Right lobe of liver (tissue), 6 donors: Measurements from ENCODE around the gene MLEC. TPM values are rescaled to one million over a fixed set of nuclear protein-coding genes. Genes with fewer than 3 reads are reported as not detected.
A peak's percentile ranks its signal among the peaks of the same experiment; 100 is the strongest.

ENCODE experiments used
- ATAC-seq, 4 donors: fragments of 200-7000 bp; cut with Tn5 transposase; one replicate each; pipeline ENCODE4 v1.9.1; 2020; ENCODE audit warnings: mild to moderate bottlenecking in 4 of 4, moderate library complexity in 4 of 4
- DNase-seq, 3 donors: peaks; one replicate each; pipeline ENCODE4 v3.0.0-alpha.2; 2020
- H3K27ac ChIP-seq, 3 donors: fragments of 200-600 bp; one replicate each; pipeline ENCODE4 v1.8.0; 2022
- H3K27me3 ChIP-seq, 2 donors: fragments of 200-600 bp; one replicate each; pipeline ENCODE4 v1.8.0; 2022
- H3K36me3 ChIP-seq, 4 donors: fragments of 200-600 bp; sonication (generic) in 1 of 4; one replicate each; pipeline versions ENCODE4 v1.5.1 to v1.8.0; 2017 to 2022; ENCODE audit warnings: control low read depth in 1 of 4
- H3K4me1 ChIP-seq, 4 donors: fragments of 200-600 bp; sonication (generic) in 1 of 4; one replicate each; pipeline versions ENCODE4 v1.5.1 to v1.8.0; 2017 to 2022; ENCODE audit warnings: control low read depth in 1 of 4
- H3K4me3 ChIP-seq, 3 donors: fragments of 200-600 bp; one replicate each; pipeline ENCODE4 v1.8.0; 2022
- H3K9me3 ChIP-seq, 4 donors: fragments of 200-600 bp; sonication (generic) in 1 of 4; one replicate each; pipeline versions ENCODE4 v1.5.1 to v1.8.0; 2017 to 2022; ENCODE audit warnings: control low read depth in 1 of 4
- POLR2A ChIP-seq: fragments of 450-650 bp; IDR thresholded peaks from one replicate; pipeline ENCODE4 v1.6.1; 2017; ENCODE audit warnings: antibody characterized with exemption, mild to moderate bottlenecking
- WGBS: methylation state at CpG from one replicate; pipeline ENCODE4 v1.1.6; 2018; ENCODE audit warnings: low coverage, low lambda C conversion rate; ENCODE audit not compliant: insufficient coverage; ENCODE audit errors: missing lambda C conversion rate; 5-methylcytosine and 5-hydroxymethylcytosine counted together
- intact Hi-C, 2 donors: fragments of 100-400 bp; cut with DNase I; formaldehyde crosslinking; loops; one replicate each; pipeline versions ENCODE4 v1.11.2 to v1.14.1; 2022
- total RNA-seq, 6 experiments: library from RNA; depleted of rRNA in 2 of 6; stranded (reverse); fragments of >200 nt in 2 of 6; fragmentation: NEBNext Ultra II Directional in 3 of 6; extraction: Animal tissue kit (Norgen Biotek cat#: 25700) in 3 of 6; gene quantifications; one replicate each; pipeline versions ENCODE4 v1.1.0 to v1.2.4, GENCODE V29; 2016 to 2023
- TF ChIP-seq, protein P1 (sequence below), 4 donors: fragments of 200-600 bp in 3 of 4; fragments of 450-650 bp in 1 of 4; IDR thresholded peaks; one replicate each; pipeline versions ENCODE4 v1.5.1 to v1.8.0; 2016 to 2022; ENCODE audit warnings: antibody characterized with exemption in 4 of 4, mild to moderate bottlenecking in 2 of 4
- donor health status: DM: no; HTN: yes; CAD: no.
- donor health status: DM: no; HTN: no; CAD: no.
- donor health status: DM: no; HTN: no; CAD: no.
- donor health status: DM: no; HTN: yes; CAD: no.
- donor health status: DM: no; HTN: yes; CAD: no.

MLEC gene
- total RNA-seq, 6 experiments from 2014 or later: 102 to 193 (median 126) TPM

GRCh38 chr12:120658286-120659150 is 28.4 kb upstream of the MLEC start:
- no peaks in the 10 kb centered on the region for H3K9me3 ChIP-seq
- ATAC-seq (no peak), DNase-seq (peak in 1 of 3 donors; percentile 7)
- H3K27ac ChIP-seq: no peak overlapping the region
- intact Hi-C loops: loop anchor here in 1 of 2 donors (10.0 kb wide), 1 partner anchor 74 kb away; the partner anchor contains the start of gene POP5
- no peaks in the 10 kb centered on the region for H3K36me3 ChIP-seq
- TF ChIP-seq, protein P1, sequence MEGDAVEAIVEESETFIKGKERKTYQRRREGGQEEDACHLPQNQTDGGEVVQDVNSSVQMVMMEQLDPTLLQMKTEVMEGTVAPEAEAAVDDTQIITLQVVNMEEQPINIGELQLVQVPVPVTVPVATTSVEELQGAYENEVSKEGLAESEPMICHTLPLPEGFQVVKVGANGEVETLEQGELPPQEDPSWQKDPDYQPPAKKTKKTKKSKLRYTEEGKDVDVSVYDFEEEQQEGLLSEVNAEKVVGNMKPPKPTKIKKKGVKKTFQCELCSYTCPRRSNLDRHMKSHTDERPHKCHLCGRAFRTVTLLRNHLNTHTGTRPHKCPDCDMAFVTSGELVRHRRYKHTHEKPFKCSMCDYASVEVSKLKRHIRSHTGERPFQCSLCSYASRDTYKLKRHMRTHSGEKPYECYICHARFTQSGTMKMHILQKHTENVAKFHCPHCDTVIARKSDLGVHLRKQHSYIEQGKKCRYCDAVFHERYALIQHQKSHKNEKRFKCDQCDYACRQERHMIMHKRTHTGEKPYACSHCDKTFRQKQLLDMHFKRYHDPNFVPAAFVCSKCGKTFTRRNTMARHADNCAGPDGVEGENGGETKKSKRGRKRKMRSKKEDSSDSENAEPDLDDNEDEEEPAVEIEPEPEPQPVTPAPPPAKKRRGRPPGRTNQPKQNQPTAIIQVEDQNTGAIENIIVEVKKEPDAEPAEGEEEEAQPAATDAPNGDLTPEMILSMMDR (IDR thresholded peaks at IDR 0.05): no peak
- TF ChIP-seq POLR2A: no peak
- no peaks in the 10 kb centered on the region for H3K4me1 ChIP-seq
- no peaks in the 10 kb centered on the region for H3K27me3 ChIP-seq
- no peak overlapping the region for H3K4me3 ChIP-seq
- WGBS: no CpG with 5 or more reads among the region's 22 CpGs

DNA sequence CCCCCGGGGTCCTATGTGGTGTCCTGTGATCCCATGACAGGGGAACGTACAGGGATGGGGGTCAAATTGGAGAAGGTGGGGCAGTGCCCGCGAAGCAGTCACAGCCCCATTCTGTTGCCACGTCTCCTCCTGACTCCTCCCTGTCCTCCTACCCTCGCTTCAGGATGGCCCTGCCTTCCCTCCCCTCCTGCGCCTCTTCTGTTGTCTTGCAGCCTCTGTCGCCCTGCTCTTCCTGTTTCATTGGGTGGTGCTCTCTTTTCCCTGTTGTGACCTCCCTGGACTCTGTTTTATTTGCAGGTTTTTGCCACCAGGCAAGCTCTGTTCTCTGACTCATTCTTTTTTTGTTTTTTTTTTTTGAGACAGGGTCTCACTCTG is 27.8 kb upstream of the MLEC start:
- no peaks in the 10 kb centered on the region for H3K4me1 ChIP-seq
- H3K36me3 ChIP-seq: no peaks in the 10 kb centered on the region
- no peaks in the 10 kb centered on the region for H3K27me3 ChIP-seq
- TF ChIP-seq POLR2A: no peak
- TF ChIP-seq, protein P1 (IDR thresholded peaks at IDR 0.05): no peak
- 71% methylated on average over 7 of the region's 8 CpGs for WGBS
- no peak overlapping the region for H3K4me3 ChIP-seq
- no peak overlapping the region for H3K27ac ChIP-seq
- no peaks in the 10 kb centered on the region for H3K9me3 ChIP-seq
- peak in 3 of 4 donors; percentile 25 to 42 (median 26) for ATAC-seq
- DNase-seq: peak in 1 of 3 donors; percentile 4
- intact Hi-C loops: loop anchor here in 1 of 2 donors (10.0 kb wide), 1 partner anchor 74 kb away; the partner anchor contains the start of gene POP5

DNA sequence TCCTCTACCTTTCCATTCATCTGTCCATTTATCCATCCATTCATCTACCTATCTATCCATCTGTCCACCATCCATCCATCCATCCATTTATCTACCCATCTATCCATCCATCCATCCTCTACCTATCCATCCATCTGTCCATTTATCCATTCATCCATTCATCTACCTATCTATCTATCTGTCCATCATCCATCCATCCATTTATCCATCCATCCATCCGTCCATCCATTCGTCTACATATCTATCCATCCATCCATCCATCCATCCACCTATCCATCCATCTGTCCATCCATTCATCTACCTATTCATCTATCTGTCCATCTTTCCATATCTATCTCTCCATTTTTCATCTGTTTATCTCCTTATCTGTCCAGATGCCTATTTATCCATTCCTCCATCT is 25.5 kb upstream of the MLEC start:
- Histone ChIP-seq H3K4me3 (no peak overlapping the region), H3K4me1 (no peaks in the 10 kb centered on the region), H3K9me3 (no peaks in the 10 kb centered on the region), H3K36me3 (no peaks in the 10 kb centered on the region), H3K27me3 (no peaks in the 10 kb centered on the region), H3K27ac (no peak overlapping the region)
- 38% methylated on average over 2 of the region's 2 CpGs for WGBS
- ATAC-seq (no peak), DNase-seq (no peak)
- intact Hi-C loops: no loop called here
- no peak for TF ChIP-seq POLR2A
- TF ChIP-seq, protein P1 (IDR thresholded peaks at IDR 0.05): no peak

DNA sequence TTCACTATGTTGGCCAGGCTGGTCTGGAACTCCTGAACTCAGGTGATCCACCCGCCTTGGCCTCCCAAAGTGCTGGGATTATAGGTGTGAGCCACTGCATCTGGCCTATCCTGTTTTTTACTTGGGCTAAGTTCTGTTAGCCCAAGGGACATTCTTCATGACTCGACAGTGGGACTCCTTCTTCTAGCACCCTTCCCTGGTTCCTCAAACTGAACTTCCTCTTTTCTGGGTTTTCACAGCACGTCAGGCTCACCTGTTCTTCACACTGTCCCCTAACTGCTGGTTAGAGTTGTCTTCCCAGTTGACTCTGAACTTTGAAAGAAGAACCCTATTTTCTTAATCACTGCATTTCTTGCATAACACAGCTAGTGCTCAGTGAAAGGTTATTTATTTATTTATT is 24.1 kb upstream of the MLEC start:
- 43% methylated on average over 2 of the region's 3 CpGs for WGBS
- DNase-seq (no peak), ATAC-seq (no peak)
- no peaks in the 10 kb centered on the region for H3K4me1 ChIP-seq
- no peaks in the 10 kb centered on the region for H3K27me3 ChIP-seq
- H3K4me3 ChIP-seq: no peak overlapping the region
- no peak for TF ChIP-seq POLR2A
- TF ChIP-seq, protein P1 (IDR thresholded peaks at IDR 0.05): no peak
- no peaks in the 10 kb centered on the region for H3K9me3 ChIP-seq
- H3K27ac ChIP-seq: no peak overlapping the region
- H3K36me3 ChIP-seq: no peaks in the 10 kb centered on the region
- intact Hi-C loops: no loop called here
